K562 (cell line): ENCODE data around the gene SIT1. TPM values are rescaled to one million over a fixed set of nuclear protein-coding genes. Genes with fewer than 3 reads are reported as not detected.

Source experiments
- ATAC-seq: fragments of 200-7000 bp; cut with Tn5 transposase; 3 replicates; pipeline ENCODE4 v1.9.1; 2020; ENCODE audit warnings: moderate library complexity
- BruUV-seq: library from RNA; stranded (reverse); fragments of 400-500 nt; replicated peaks from 2 replicates; lab custom pipeline; 2021; lab: Mats Ljungman, UMichigan
- CTCF ChIA-PET: fragments of 300-600 bp; formaldehyde crosslinking; extraction: SDS; loops from one replicate; lab custom pipeline; 2021; ENCODE audit warnings: low intra/inter-chr PET ratio; lab: Yijun Ruan, JAX
- POLR2A ChIA-PET: fragments of 300-600, 350-650 bp; sonication (Branson Sonifier 250); formaldehyde crosslinking; extraction: SDS; loops from one replicate; lab custom pipeline; 2021; ENCODE audit warnings: antibody characterized with exemption, inconsistent platforms; lab: Yijun Ruan, JAX
- DNase-seq, 4 experiments: peaks; one replicate each; pipeline versions ENCODE4 v3.0.0 to v3.0.0-alpha.2; 2011 to 2018; ENCODE audit warnings: low spot score in 3 of 4, mixed read lengths in 3 of 4; ENCODE audit errors: extremely low read depth in 1 of 4
- FAIRE-seq: peaks from 2 replicates; lab custom pipeline; 2011; peaks lifted over from hg19 to GRCh38; lab: Jason Lieb, UNC
- H2AFZ ChIP-seq: 2 replicates; pipeline ENCODE4 v1.6.0; 2011; ENCODE audit warnings: low read depth, low read length, control low read depth, inconsistent platforms
- H3K27ac ChIP-seq: fragments of 200-600 bp; 3 replicates; pipeline ENCODE4 v1.8.0; 2011; ENCODE audit warnings: low read depth, mild to moderate bottlenecking, control low read depth, inconsistent platforms, low read length, moderate library complexity, mixed read lengths; ENCODE audit errors: extremely low read depth
- H3K27me3 ChIP-seq, 2 experiments: fragments of 300-600 bp in 1 of 2; 2 replicates in 1 of 2; 3 replicates in 1 of 2; pipeline versions ENCODE4 v1.6.0 to v1.8.0; 2011; ENCODE audit warnings: inconsistent platforms in 2 of 2, low read length in 2 of 2, mild to moderate bottlenecking in 1 of 2, mixed read lengths in 1 of 2, moderate library complexity in 1 of 2; ENCODE audit not compliant: control insufficient read depth in 2 of 2, insufficient read depth in 2 of 2
- H3K36me3 ChIP-seq: fragments of 300-600 bp; 3 replicates; pipeline ENCODE4 v1.8.0; 2011; ENCODE audit warnings: mild to moderate bottlenecking, low read length, inconsistent platforms; ENCODE audit not compliant: control insufficient read depth, insufficient read depth
- H3K4me1 ChIP-seq, 2 experiments: fragments of 200-600 bp in 1 of 2; replicated peaks in 1 of 2; 2 replicates in 1 of 2; 3 replicates in 1 of 2; pipeline versions ENCODE4 v1.5.1 to v1.8.0; 2011; ENCODE audit warnings: inconsistent platforms in 2 of 2, low read length in 2 of 2, mild to moderate bottlenecking in 1 of 2, mixed read lengths in 1 of 2, moderate library complexity in 1 of 2; ENCODE audit not compliant: control insufficient read depth in 2 of 2, insufficient read depth in 2 of 2
- H3K4me2 ChIP-seq: 2 replicates; pipeline ENCODE4 v1.6.1; 2011; ENCODE audit warnings: low read length, control low read depth, inconsistent platforms, mixed read lengths; ENCODE audit not compliant: insufficient read depth
- H3K4me3 ChIP-seq: fragments of 200-600 bp; sonication (generic), shearing (Covaris generic); 2 replicates; pipeline ENCODE4 v1.5.1; 2016; ENCODE audit warnings: control low read depth, inconsistent platforms
- H3K79me2 ChIP-seq: fragments of 200-600 bp; 3 replicates; pipeline ENCODE4 v1.8.0; 2011; ENCODE audit warnings: low read length, inconsistent platforms; ENCODE audit not compliant: control insufficient read depth, insufficient read depth
- H3K9ac ChIP-seq, 2 experiments: 2 replicates each; pipeline versions ENCODE4 v1.6.0 to v1.6.1; 2011; ENCODE audit warnings: low read depth in 2 of 2, low read length in 2 of 2, control low read depth in 1 of 2, inconsistent platforms in 1 of 2, mild to moderate bottlenecking in 1 of 2, mixed read lengths in 1 of 2; ENCODE audit not compliant: insufficient read depth in 1 of 2
- H3K9me1 ChIP-seq: one replicate; pipeline ENCODE4 v1.6.0; 2011; ENCODE audit warnings: inconsistent platforms, mild to moderate bottlenecking, low read length, moderate library complexity; ENCODE audit not compliant: control insufficient read depth, insufficient read depth
- H3K9me3 ChIP-seq: replicated peaks from 2 replicates; pipeline ENCODE4 v1.5.1; 2011; ENCODE audit warnings: low read depth, low read length, inconsistent platforms; ENCODE audit not compliant: control insufficient read depth, insufficient read depth
- H4K20me1 ChIP-seq: replicated peaks from 2 replicates; pipeline ENCODE4 v1.6.1; 2011; ENCODE audit warnings: low read length, inconsistent platforms, mixed read lengths; ENCODE audit not compliant: control insufficient read depth, insufficient read depth
- ID3 ChIP-seq, 2 experiments: fragments of 250-450 bp in 1 of 2; fragments of 450-650 bp in 1 of 2; sonication (Bioruptor Pico) in 1 of 2; IDR thresholded peaks; 2 replicates each; pipeline versions ENCODE4 v1.6.1 to v1.8.0; 2016 to 2021; ENCODE audit warnings: mild to moderate bottlenecking in 2 of 2, moderate library complexity in 2 of 2, missing compliant biosample characterization in 1 of 2, missing genetic modification characterization in 1 of 2
- SIN3A ChIP-seq, 2 experiments: fragments of 150-350 bp in 1 of 2; IDR thresholded peaks; 2 replicates each; pipeline ENCODE4 v1.6.1; 2011 to 2016; ENCODE audit warnings: borderline replicate concordance in 2 of 2, low read depth in 2 of 2, low read length in 2 of 2, mild to moderate bottlenecking in 2 of 2, moderate library complexity in 2 of 2; ENCODE audit not compliant: control insufficient read depth in 1 of 2
- WGBS: fragments of 100-300 bp; shearing (Covaris generic); methylation state at CpG from one replicate; pipeline ENCODE4 v1.1.6; 2016; ENCODE audit warnings: low coverage, mixed read lengths; ENCODE audit not compliant: insufficient coverage; ENCODE audit errors: missing lambda C conversion rate; 5-methylcytosine and 5-hydroxymethylcytosine counted together
- in situ Hi-C: fragments of 300-500 bp; cut with MboI; formaldehyde crosslinking; loops from 4 replicates; pipeline ENCODE4 v1.15.0; 2018; ENCODE audit warnings: inconsistent platforms, mixed read lengths
- intact Hi-C: fragments of 100-400 bp; cut with micrococcal nuclease; formaldehyde crosslinking; loops from 2 replicates; pipeline ENCODE4 v1.14.2; 2022
- polyA plus RNA-seq, 8 experiments: library from polyadenylated mRNA; depleted of rRNA in 4 of 8; stranded (reverse) in 5 of 8; unstranded in 3 of 8; fragments of >200 nt; fragmentation: Nextera tagmentation in 2 of 8; fragmentation: Illumina TruSeq in 1 of 8; extraction: Ambion mirVana in 2 of 8; extraction: Trizol in 1 of 8; gene quantifications; 2 replicates each; pipeline versions ENCODE4 v1.2.1 to v1.2.3, GENCODE V29; 2011 to 2014; ENCODE audit warnings: inconsistent platforms in 1 of 8, missing spikeins in 1 of 8
- total RNA-seq, 7 experiments: library from RNA; depleted of rRNA in 6 of 7; stranded (reverse); fragments of >200 nt in 6 of 7; fragmentation: Illumina TruSeq in 2 of 7; extraction: Trizol in 2 of 7; gene quantifications; 2 replicates each; pipeline versions ENCODE4 v1.2.1 to v1.2.3, GENCODE V29; 2011 to 2021; ENCODE audit warnings: low replicate concordance in 1 of 7

The SIT1 gene
- total and polyA plus RNA-seq, 9 of the 15 experiments (the other 6 are each of a cell fraction or from before 2014, with no cell fraction given): not detected

GRCh38 chr9:35606138-35606504, 44.6 kb downstream of the SIT1 start:
- 0 out of 3 replicates have a peak, but pooled peaks cover 4% of the 10 kb centered on the region for H3K79me2 ChIP-seq
- whole genome bisulfite sequencing: 20% methylated on average over 5 of the region's 5 CpGs
- FAIRE-seq (peak; percentile 26), DNase-seq (peak in 2 of 4 experiments; percentile 17), ATAC-seq (no peak)
- H3K27me3 ChIP-seq: no peaks in the 10 kb centered on the region
- H3K27ac ChIP-seq: no peak overlapping the region
- no TSS peak for BruUV-seq
- H3K4me2 ChIP-seq: peak overlapping the region; percentile 66
- in situ Hi-C loops: loop anchor here (5.0 kb wide), 1 partner anchor 41 kb away; no protein-coding TSS in a partner anchor
- H3K9me1 ChIP-seq: no peaks in the 10 kb centered on the region
- H4K20me1 ChIP-seq: no peaks in the 10 kb centered on the region
- H2AFZ ChIP-seq: no peak overlapping the region
- TF ChIP-seq SIN3A (IDR thresholded peaks at IDR 0.05; ENCODE audit: borderline replicate concordance in 2 of 2, control insufficient read depth in 1 of 2, low read depth in 2 of 2, low read length in 2 of 2): peak in 1 of 2 experiments; percentile 17; a peak in 1 of 4 replicates
- no peak for TF ChIP-seq ID3 (CRISPR knock-in tag; IDR thresholded peaks at IDR 0.05)
- no peak for TF ChIP-seq ID3 (tag; IDR thresholded peaks at IDR 0.05)
- ChIA-PET CTCF (no interaction called here), POLR2A (interaction anchor here (0.7 kb wide), 2 partner anchors 10 to 609 kb away, joined by 3 read pairs; no protein-coding TSS in a partner anchor)
- peak overlapping the region; percentile 58 for H3K4me3 ChIP-seq
- H3K9ac ChIP-seq: peak overlapping the region; percentile 51 to 88; a peak in 3 of 4 replicates
- H3K9me3 ChIP-seq: no peaks in the 10 kb centered on the region
- H3K4me1 ChIP-seq: peaks cover 2 to 21% of the 10 kb centered on the region in 2 experiments; a peak in 3 of 5 replicates
- intact Hi-C loops: no loop called here
- H3K36me3 ChIP-seq: peaks cover 11% of the 10 kb centered on the region; the same call in 1 of the 3 replicates
